H1 (cell line): Measurements from ENCODE around the gene HDAC11. TPM values are rescaled to one million over a fixed set of nuclear protein-coding genes. Genes with fewer than 3 reads are reported as not detected.

ENCODE experiments used
- CTCF ChIA-PET: fragments of 300-600 bp; sonication (Branson Sonifier 250); formaldehyde crosslinking; loops from one replicate; lab custom pipeline; 2021; ENCODE audit not compliant: partially characterized antibody; lab: Charles Lee
- POLR2A ChIA-PET: fragments of 300-600 bp; sonication (Branson Sonifier 250); formaldehyde crosslinking; loops from one replicate; lab custom pipeline; 2021; ENCODE audit warnings: inconsistent platforms; ENCODE audit not compliant: partially characterized antibody; lab: Charles Lee
- DNase-seq, 2 experiments: peaks; one replicate each; pipeline versions ENCODE4 v3.0.0 to v3.0.0-alpha.2; 2010 to 2022; ENCODE audit warnings: low spot score in 2 of 2, low read depth in 1 of 2, mixed read lengths in 1 of 2
- FAIRE-seq: peaks from 2 replicates; lab custom pipeline; 2011; peaks lifted over from hg19 to GRCh38; lab: Jason Lieb, UNC
- H2AFZ ChIP-seq: 2 replicates; pipeline ENCODE4 v1.8.1; 2012; ENCODE audit warnings: low read length, inconsistent platforms
- H2AK5ac ChIP-seq: 2 replicates; pipeline ENCODE4 v1.6.1; 2013; ENCODE audit warnings: low read depth, low read length
- H2BK120ac ChIP-seq: replicated peaks from 2 replicates; pipeline ENCODE3; 2013; ENCODE audit warnings: low read depth, low read length, inconsistent platforms
- H2BK12ac ChIP-seq: 2 replicates; pipeline ENCODE4 v1.6.1; 2013; ENCODE audit warnings: low read depth, low read length
- H2BK15ac ChIP-seq: 2 replicates; pipeline ENCODE4 v1.6.1; 2013; ENCODE audit warnings: low read length
- H2BK20ac ChIP-seq: 2 replicates; pipeline ENCODE4 v1.6.1; 2013; ENCODE audit warnings: low read length
- H2BK5ac ChIP-seq: 2 replicates; pipeline ENCODE4 v1.6.1; 2013; ENCODE audit warnings: low read depth, low read length
- H3K14ac ChIP-seq: 2 replicates; pipeline ENCODE4 v1.6.1; 2013; ENCODE audit warnings: inconsistent platforms; ENCODE audit not compliant: insufficient read length
- H3K18ac ChIP-seq: 2 replicates; pipeline ENCODE4 v1.6.1; 2013; ENCODE audit warnings: low read length; ENCODE audit errors: extremely low read depth
- H3K23ac ChIP-seq: 2 replicates; pipeline ENCODE4 v1.6.1; 2013; ENCODE audit warnings: inconsistent platforms; ENCODE audit not compliant: insufficient read length
- H3K23me2 ChIP-seq: 2 replicates; pipeline ENCODE4 v1.6.1; 2013; ENCODE audit warnings: low read depth, low read length
- H3K27ac ChIP-seq: 2 replicates; pipeline ENCODE4 v1.6.1; 2011; ENCODE audit warnings: low read depth, low read length, inconsistent platforms
- H3K27me3 ChIP-seq, 4 experiments: replicated peaks in 1 of 4; 1 replicate in 1 of 4; 2 replicates in 3 of 4; pipeline versions ENCODE4 v1.6.1 to v1.8.1; 2011 to 2013; ENCODE audit warnings: low read length in 3 of 4, mild to moderate bottlenecking in 3 of 4, inconsistent platforms in 2 of 4, mixed read lengths in 2 of 4, moderate library complexity in 1 of 4; ENCODE audit not compliant: control insufficient read depth in 3 of 4, insufficient read depth in 3 of 4; ENCODE audit errors: extremely low read depth in 1 of 4
- H3K36me3 ChIP-seq, 4 experiments: 2 replicates each; pipeline versions ENCODE4 v1.6.1 to v1.8.1; 2011 to 2013; ENCODE audit warnings: mild to moderate bottlenecking in 4 of 4, low read length in 3 of 4, moderate library complexity in 2 of 4, control low read depth in 1 of 4, inconsistent platforms in 1 of 4; ENCODE audit not compliant: insufficient read depth in 4 of 4, control insufficient read depth in 2 of 4
- H3K4ac ChIP-seq: replicated peaks from 2 replicates; pipeline ENCODE3; 2013; ENCODE audit warnings: low read length, low read depth, mixed read lengths, inconsistent platforms; ENCODE audit not compliant: insufficient read length
- H3K4me1 ChIP-seq, 4 experiments: replicated peaks in 1 of 4; 1 replicate in 1 of 4; 2 replicates in 3 of 4; pipeline versions ENCODE4 v1.6.1 to v1.8.1; 2011 to 2013; ENCODE audit warnings: low read length in 3 of 4, inconsistent platforms in 2 of 4, mixed read lengths in 1 of 4; ENCODE audit not compliant: insufficient read depth in 4 of 4, control insufficient read depth in 3 of 4
- H3K4me2 ChIP-seq, 2 experiments: 2 replicates each; pipeline versions ENCODE4 v1.6.1 to v1.8.1; 2011 to 2013; ENCODE audit warnings: low read depth in 2 of 2, low read length in 2 of 2, control low read depth in 1 of 2, inconsistent platforms in 1 of 2, mild to moderate bottlenecking in 1 of 2; ENCODE audit not compliant: insufficient read depth in 1 of 2
- H3K4me3 ChIP-seq, 4 experiments: fragments of 200-600, 300-600 bp in 1 of 4; sonication (generic), shearing (Covaris generic), sonication (Bioruptor Twin) in 1 of 4; 2 replicates each; pipeline versions ENCODE4 v1.5.1 to v1.8.1; 2011 to 2016; ENCODE audit warnings: low read length in 4 of 4, low read depth in 3 of 4, control low read depth in 2 of 4, inconsistent platforms in 2 of 4, mild to moderate bottlenecking in 2 of 4, mixed read lengths in 1 of 4, moderate library complexity in 1 of 4; ENCODE audit not compliant: insufficient read depth in 2 of 4; ENCODE audit errors: extremely low read depth in 1 of 4
- H3K56ac ChIP-seq: replicated peaks from 2 replicates; pipeline ENCODE3; 2013; ENCODE audit warnings: low read depth, mild to moderate bottlenecking, mixed read lengths, low read length, inconsistent platforms; ENCODE audit not compliant: insufficient read length
- H3K79me1 ChIP-seq: 2 replicates; pipeline ENCODE4 v1.6.1; 2013; ENCODE audit warnings: low read depth, low read length, control low read depth
- H3K79me2 ChIP-seq, 2 experiments: 2 replicates each; pipeline versions ENCODE4 v1.6.1 to v1.8.1; 2012 to 2013; ENCODE audit warnings: low read length in 2 of 2, mild to moderate bottlenecking in 2 of 2, inconsistent platforms in 1 of 2; ENCODE audit not compliant: insufficient read depth in 2 of 2, control insufficient read depth in 1 of 2
- H3K9ac ChIP-seq, 4 experiments: replicated peaks in 1 of 4; 1 replicate in 1 of 4; 2 replicates in 3 of 4; pipeline versions ENCODE4 v1.6.1 to v1.8.1; 2011 to 2013; ENCODE audit warnings: low read depth in 3 of 4, low read length in 3 of 4, control low read depth in 2 of 4, mild to moderate bottlenecking in 2 of 4, moderate library complexity in 2 of 4, inconsistent platforms in 1 of 4; ENCODE audit errors: extremely low read depth in 1 of 4
- H3K9me3 ChIP-seq, 2 experiments: 2 replicates each; pipeline versions ENCODE4 v1.6.1 to v1.8.1; 2012 to 2013; ENCODE audit warnings: mild to moderate bottlenecking in 2 of 2, moderate library complexity in 2 of 2, control low read depth in 1 of 2, inconsistent platforms in 1 of 2, low read depth in 1 of 2, low read length in 1 of 2, mixed read lengths in 1 of 2; ENCODE audit not compliant: insufficient read depth in 2 of 2
- H4K20me1 ChIP-seq, 2 experiments: replicated peaks in 1 of 2; 2 replicates each; pipeline versions ENCODE3 to v1.8.1; 2011 to 2013; ENCODE audit warnings: inconsistent platforms in 2 of 2, low read length in 2 of 2, mild to moderate bottlenecking in 1 of 2; ENCODE audit not compliant: insufficient read depth in 2 of 2, control insufficient read depth in 1 of 2
- H4K5ac ChIP-seq: 2 replicates; pipeline ENCODE4 v1.6.1; 2013; ENCODE audit warnings: low read length, low read depth, mixed read lengths, inconsistent platforms; ENCODE audit not compliant: insufficient read length
- H4K8ac ChIP-seq: 2 replicates; pipeline ENCODE4 v1.8.0; 2013; ENCODE audit warnings: mild to moderate bottlenecking, moderate library complexity, low read length, inconsistent platforms; ENCODE audit not compliant: insufficient read depth; ENCODE audit errors: extremely low read depth
- H4K91ac ChIP-seq: replicated peaks from 2 replicates; pipeline ENCODE3; 2013; ENCODE audit warnings: low read length, mixed read lengths, inconsistent platforms; ENCODE audit not compliant: insufficient read length
- BCL11A ChIP-seq, 2 experiments: IDR thresholded peaks; one replicate each; pipeline ENCODE4 v1.6.1; 2011; ENCODE audit warnings: low read depth in 2 of 2, low read length in 2 of 2, mild to moderate bottlenecking in 2 of 2
- CEBPB ChIP-seq: IDR thresholded peaks from 2 replicates; pipeline ENCODE4 v1.6.1; 2012; ENCODE audit warnings: low read depth, low read length
- JUND ChIP-seq: IDR thresholded peaks from 2 replicates; pipeline ENCODE4 v1.6.1; 2011; ENCODE audit warnings: mild to moderate bottlenecking, improper control_type of control experiment, low read length
- KDM1A ChIP-seq: fragments of 200-600, 300-600 bp; sonication (generic); IDR thresholded peaks from 2 replicates; pipeline ENCODE4 v1.7.1; 2016; ENCODE audit warnings: mild to moderate bottlenecking, low read length, borderline replicate concordance
- MAX ChIP-seq: IDR thresholded peaks from 2 replicates; pipeline ENCODE4 v1.6.1; 2012; ENCODE audit warnings: inconsistent platforms
- NANOG ChIP-seq: IDR thresholded peaks from 2 replicates; pipeline ENCODE4 v1.6.1; 2011; ENCODE audit warnings: low read length, low read depth, mild to moderate bottlenecking, inconsistent platforms; ENCODE audit not compliant: insufficient read depth, poor library complexity, severe bottlenecking
- PHF8 ChIP-seq: fragments of 200-600 bp; sonication (generic); conservative IDR thresholded peaks from 2 replicates; pipeline ENCODE4 v1.7.1; 2012; ENCODE audit warnings: low read depth, mild to moderate bottlenecking, inconsistent platforms, low read length, moderate library complexity
- RFX5 ChIP-seq: IDR thresholded peaks from 2 replicates; pipeline ENCODE4 v1.6.1; 2011; ENCODE audit warnings: low read depth, low read length, improper control_type of control experiment, borderline replicate concordance
- SIN3A ChIP-seq, 2 experiments: IDR thresholded peaks in 1 of 2; conservative IDR thresholded peaks in 1 of 2; 2 replicates each; pipeline ENCODE4 v1.6.1; 2011 to 2012; ENCODE audit warnings: low read length in 2 of 2, improper control_type of control experiment in 1 of 2, low read depth in 1 of 2, mild to moderate bottlenecking in 1 of 2
- SRF ChIP-seq: IDR thresholded peaks from 2 replicates; pipeline ENCODE4 v1.6.1; 2011; ENCODE audit warnings: mild to moderate bottlenecking, low read depth, low read length, moderate library complexity
- SUZ12 ChIP-seq: fragments of 200-600 bp; sonication (generic); IDR thresholded peaks from 2 replicates; pipeline ENCODE4 v1.6.1; 2012; ENCODE audit warnings: mild to moderate bottlenecking, inconsistent platforms, low read length, moderate library complexity, mixed read lengths
- TAF7 ChIP-seq: optimal IDR thresholded peaks from 2 replicates; pipeline ENCODE3; 2011; ENCODE audit warnings: low read depth, mild to moderate bottlenecking, inconsistent platforms, low read length, moderate library complexity, borderline replicate concordance
- TEAD4 ChIP-seq: IDR thresholded peaks from 2 replicates; pipeline ENCODE4 v1.6.1; 2012; ENCODE audit warnings: low read depth, low read length, inconsistent platforms, mixed read lengths
- ZNF274 ChIP-seq: IDR thresholded peaks from 2 replicates; pipeline ENCODE4 v1.7.0; 2012; ENCODE audit warnings: low read length, borderline replicate concordance; ENCODE audit errors: extremely low read depth
- WGBS, 2 experiments: shearing (Covaris generic) in 1 of 2; methylation state at CpG; one replicate each; pipeline versions ENCODE4 v1.1.6 to v1.1.7; 2013 to 2015; ENCODE audit warnings: low lambda C conversion rate in 2 of 2, mixed read lengths in 2 of 2, inconsistent platforms in 1 of 2, low coverage in 1 of 2, missing lambda C conversion rate in 1 of 2; ENCODE audit not compliant: insufficient replicate concordance in 2 of 2, insufficient coverage in 1 of 2, insufficient read length in 1 of 2; ENCODE audit errors: extremely low coverage in 1 of 2, missing lambda C conversion rate in 1 of 2; 5-methylcytosine and 5-hydroxymethylcytosine counted together
- polyA plus RNA-seq, 7 experiments: library from polyadenylated mRNA; depleted of rRNA in 3 of 7; stranded (reverse) in 5 of 7; unstranded in 2 of 7; fragments of >200 nt in 5 of 7; fragments of 200-250 nt in 2 of 7; gene quantifications; 1 replicate in 5 of 7; 2 replicates in 1 of 7; 4 replicates in 1 of 7; pipeline versions ENCODE4 v1.2.1 to v1.2.3, GENCODE V29; 2011 to 2013; ENCODE audit warnings: missing spikeins in 2 of 7, mixed read lengths in 2 of 7
- total RNA-seq: library from RNA; stranded (reverse); fragmentation: NEBNext Ultra II Directional; extraction: Animal tissue kit (Norgen Biotek cat#: 25700); gene quantifications from 2 replicates; pipeline ENCODE4 v1.2.1, GENCODE V29; 2021

The HDAC11 gene
- total and polyA plus RNA-seq, 2 of the 8 experiments (the other 6 are each of a cell fraction or from before 2014, with no cell fraction given): 6.8 to 7.4 TPM

- no peak overlapping the region for H2BK20ac ChIP-seq
- 100% methylated on average over 2 of the region's 2 CpGs; no CpG with 5 or more reads in 1 of the 2 experiments for WGBS, 2 experiments
- H3K9ac ChIP-seq: no peak overlapping the region
- no peak for TF ChIP-seq SRF
- no peak for TF ChIP-seq BCL11A (IDR thresholded peaks at IDR 0.05; ENCODE audit: low read depth in 2 of 2, low read length in 2 of 2)
- no peak for TF ChIP-seq SIN3A (conservative IDR thresholded peaks at IDR 0.05 in 1 of 2, IDR thresholded peaks at IDR 0.05 in 1 of 2; ENCODE audit: low read depth in 1 of 2, low read length in 2 of 2)
- no peak for TF ChIP-seq TAF7
- TF ChIP-seq SUZ12: no peak
- no peak for TF ChIP-seq KDM1A
- no peak for TF ChIP-seq NANOG
- no peak for TF ChIP-seq RFX5
- TF ChIP-seq JUND: no peak
- no peak for TF ChIP-seq MAX
- TF ChIP-seq CEBPB: no peak
- no peak for TF ChIP-seq TEAD4
- no peak for TF ChIP-seq PHF8
- TF ChIP-seq ZNF274: no peak
- H3K18ac ChIP-seq: no peak overlapping the region
- FAIRE-seq (no peak), DNase-seq (no peak)
- H3K4ac ChIP-seq: peak overlapping the region; percentile 62
- H4K20me1 ChIP-seq: peaks cover 0 to 7% of the 10 kb centered on the region in 2 experiments
- H2AFZ ChIP-seq: no peak overlapping the region
- H4K91ac ChIP-seq: no peak overlapping the region
- H3K4me1 ChIP-seq: peaks cover 0 to 3% (median 1%) of the 10 kb centered on the region in 4 experiments; a peak in 2 of 7 replicates
- H3K4me2 ChIP-seq: no peak overlapping the region
- ChIA-PET CTCF (interaction anchor here (0.6 to 26.8 kb wide), 12 partner anchors 16 to 387 kb away, joined by 3 to 856 read pairs (median 6); partner anchors contain the start of genes FBLN2 and HDAC11), POLR2A (no interaction called here)
- no peaks in the 10 kb centered on the region for H3K79me1 ChIP-seq
- H3K36me3 ChIP-seq: no peaks in the 10 kb centered on the region
- H3K79me2 ChIP-seq: no peaks in the 10 kb centered on the region
- H3K56ac ChIP-seq: no peak overlapping the region
- H2BK15ac ChIP-seq: no peak overlapping the region
- no peak overlapping the region for H3K27ac ChIP-seq
- H2BK120ac ChIP-seq: no peak overlapping the region
- H4K8ac ChIP-seq: no peak overlapping the region
- no peak overlapping the region for H2AK5ac ChIP-seq
- no peak overlapping the region for H3K4me3 ChIP-seq
- no peak overlapping the region for H4K5ac ChIP-seq
- no peak overlapping the region for H2BK12ac ChIP-seq
- H3K23me2 ChIP-seq: no peaks in the 10 kb centered on the region
- no peaks in the 10 kb centered on the region for H3K27me3 ChIP-seq
- H3K14ac ChIP-seq: no peak overlapping the region
- H3K9me3 ChIP-seq: no peaks in the 10 kb centered on the region
- H3K23ac ChIP-seq: no peak overlapping the region
- no peak overlapping the region for H2BK5ac ChIP-seq
Observed at GRCh38 chr3:13497386-13497785, 17.3 kb downstream of the HDAC11 start.
